Loucy (cell line): ENCODE results near the gene RAF1.

Experiments used
- H2AFZ ChIP-seq: fragments of 200-600 bp; sonication (generic); 2 replicates; pipeline ENCODE4 v1.6.0; 2016; ENCODE audit warnings: antibody characterized with exemption, mild to moderate bottlenecking, low read length, moderate library complexity
- H3F3A ChIP-seq: fragments of 200-600 bp; 2 replicates; pipeline ENCODE4 v1.6.0; 2016; ENCODE audit warnings: antibody characterized with exemption, low read depth, mild to moderate bottlenecking
- H3K27me3 ChIP-seq: fragments of 200-600 bp; sonication (generic); 2 replicates; pipeline ENCODE4 v1.6.1; 2014; ENCODE audit warnings: low read length, mild to moderate bottlenecking; ENCODE audit not compliant: insufficient read depth, poor library complexity, severe bottlenecking
- H3K36me3 ChIP-seq: fragments of 200-600 bp; sonication (generic); 2 replicates; pipeline ENCODE4 v1.6.1; 2016; ENCODE audit warnings: low read length; ENCODE audit not compliant: insufficient read depth
- H3K4me1 ChIP-seq: fragments of 200-600 bp; sonication (generic); 2 replicates; pipeline ENCODE4 v1.5.1; 2014; ENCODE audit warnings: low read length, mild to moderate bottlenecking; ENCODE audit not compliant: insufficient read depth, poor library complexity, severe bottlenecking
- H3K4me2 ChIP-seq: fragments of 200-600 bp; sonication (generic); 2 replicates; pipeline ENCODE4 v1.6.0; 2014; ENCODE audit warnings: antibody characterized with exemption, low read length, low read depth, mild to moderate bottlenecking; ENCODE audit not compliant: poor library complexity, severe bottlenecking
- H3K4me3 ChIP-seq: fragments of 200-600 bp; sonication (generic); 2 replicates; pipeline ENCODE4 v1.5.1; 2014; ENCODE audit warnings: low read length, mild to moderate bottlenecking, mixed read lengths; ENCODE audit not compliant: poor library complexity, severe bottlenecking
- H3K79me2 ChIP-seq: fragments of 200-600 bp; sonication (generic); 2 replicates; pipeline ENCODE4 v1.6.1; 2014; ENCODE audit warnings: low read length; ENCODE audit not compliant: insufficient read depth
- H3K9ac ChIP-seq: fragments of 200-600 bp; sonication (generic); 2 replicates; pipeline ENCODE4 v1.6.0; 2014; ENCODE audit warnings: mild to moderate bottlenecking, low read depth, low read length, moderate library complexity; ENCODE audit not compliant: poor library complexity, severe bottlenecking
- H3K9me2 ChIP-seq: fragments of 200-600 bp; sonication (generic); replicated peaks from 2 replicates; pipeline ENCODE4 v1.6.1; 2016; ENCODE audit warnings: low read depth, low read length, mixed read lengths
- H3K9me3 ChIP-seq: fragments of 200-600 bp; sonication (generic); 2 replicates; pipeline ENCODE4 v1.6.1; 2014; ENCODE audit warnings: mild to moderate bottlenecking, antibody characterized with exemption, low read length, low read depth; ENCODE audit not compliant: insufficient read depth
- H4K20me1 ChIP-seq: fragments of 200-600 bp; sonication (generic); 2 replicates; pipeline ENCODE4 v1.6.0; 2014; ENCODE audit warnings: antibody characterized with exemption, low read length, mild to moderate bottlenecking; ENCODE audit not compliant: insufficient read depth, poor library complexity, severe bottlenecking
- CTCF ChIP-seq: fragments of 200-600 bp; sonication (generic); conservative IDR thresholded peaks from 2 replicates; pipeline ENCODE4 v1.5.1; 2014; ENCODE audit warnings: mild to moderate bottlenecking, antibody characterized with exemption, low read length
- EZH2phosphoT487 ChIP-seq: fragments of 200-600 bp; IDR thresholded peaks from 2 replicates; pipeline ENCODE4 v1.6.1; 2018; ENCODE audit warnings: antibody characterized with exemption, mild to moderate bottlenecking, moderate library complexity, borderline replicate concordance

Gene RAF1

GRCh38 chr3:12692444-12692843 is 28.5 kb upstream of the RAF1 start:
- no peak overlapping the region for H3K4me2 ChIP-seq
- no peak overlapping the region for H3K4me3 ChIP-seq
- no peaks in the 10 kb centered on the region for H3F3A ChIP-seq
- no peak overlapping the region for H2AFZ ChIP-seq
- H3K36me3 ChIP-seq, result no peaks in the 10 kb centered on the region
- no peaks in the 10 kb centered on the region for H4K20me1 ChIP-seq
- H3K79me2 ChIP-seq, result no peaks in the 10 kb centered on the region
- no peaks in the 10 kb centered on the region for H3K4me1 ChIP-seq
- no peaks in the 10 kb centered on the region for H3K27me3 ChIP-seq
- no peaks in the 10 kb centered on the region for H3K9me2 ChIP-seq
- H3K9me3 ChIP-seq, result no peaks in the 10 kb centered on the region
- TF ChIP-seq EZH2phosphoT487 (no peak), CTCF (no peak)
- no peak overlapping the region for H3K9ac ChIP-seq

GRCh38 chr3:12689997-12690711 is 26.2 kb upstream of the RAF1 start:
- Histone ChIP-seq H3K9ac (no peak overlapping the region), H3K4me3 (no peak overlapping the region), H3K79me2 (no peaks in the 10 kb centered on the region), H4K20me1 (no peaks in the 10 kb centered on the region), H3K27me3 (no peaks in the 10 kb centered on the region), H3K9me3 (no peaks in the 10 kb centered on the region), H3K4me1 (no peaks in the 10 kb centered on the region), H3F3A (no peaks in the 10 kb centered on the region), H3K4me2 (no peak overlapping the region), H2AFZ (no peak overlapping the region), H3K9me2 (no peaks in the 10 kb centered on the region), H3K36me3 (no peaks in the 10 kb centered on the region)
- TF ChIP-seq EZH2phosphoT487 (no peak), CTCF (no peak)

GRCh38 chr3:12687948-12688347 is 24.0 kb upstream of the RAF1 start:
- H3K4me2 ChIP-seq, result no peak overlapping the region
- no peaks in the 10 kb centered on the region for H3F3A ChIP-seq
- TF ChIP-seq EZH2phosphoT487, result no peak
- no peak for TF ChIP-seq CTCF
- H3K9ac ChIP-seq, result no peak overlapping the region
- no peaks in the 10 kb centered on the region for H3K9me3 ChIP-seq
- H3K4me1 ChIP-seq, result no peaks in the 10 kb centered on the region
- no peak overlapping the region for H3K4me3 ChIP-seq
- no peaks in the 10 kb centered on the region for H4K20me1 ChIP-seq
- H3K79me2 ChIP-seq, result no peaks in the 10 kb centered on the region
- no peak overlapping the region for H2AFZ ChIP-seq
- H3K36me3 ChIP-seq, result no peaks in the 10 kb centered on the region
- no peaks in the 10 kb centered on the region for H3K9me2 ChIP-seq
- no peaks in the 10 kb centered on the region for H3K27me3 ChIP-seq
